MM.1S (cell line): ENCODE data around the gene PSG3.
A peak's percentile ranks its signal among the peaks of the same experiment; 100 is the strongest.

Source experiments
- DNase-seq: peaks from one replicate; pipeline ENCODE4 v3.0.0-alpha.2; 2015
- H2AFZ ChIP-seq: fragments of 300-600 bp; sonication (generic); 2 replicates; pipeline ENCODE4 v1.6.0; 2016; ENCODE audit warnings: antibody characterized with exemption, low read length
- H3F3A ChIP-seq: fragments of 300-600 bp; sonication (generic); 2 replicates; pipeline ENCODE4 v1.6.1; 2016; ENCODE audit warnings: mild to moderate bottlenecking, antibody characterized with exemption, low read length, moderate library complexity, mixed read lengths; ENCODE audit not compliant: insufficient read depth
- H3K27ac ChIP-seq: fragments of 300-600 bp; sonication (generic); 2 replicates; pipeline ENCODE4 v1.5.1; 2016; ENCODE audit warnings: mild to moderate bottlenecking, low read length
- H3K27me3 ChIP-seq: fragments of 300-600 bp; sonication (generic); replicated peaks from 2 replicates; pipeline ENCODE4 v1.6.0; 2016; ENCODE audit warnings: low read length; ENCODE audit not compliant: insufficient read depth
- H3K36me3 ChIP-seq: fragments of 300-600 bp; sonication (generic); replicated peaks from 2 replicates; pipeline ENCODE4 v1.6.1; 2016; ENCODE audit warnings: mild to moderate bottlenecking, low read length, mixed read lengths; ENCODE audit not compliant: insufficient read depth
- H3K4me1 ChIP-seq: fragments of 300-600 bp; sonication (generic); 2 replicates; pipeline ENCODE4 v1.6.1; 2016; ENCODE audit warnings: low read length, mixed read lengths
- H3K4me2 ChIP-seq: fragments of 300-600 bp; sonication (generic); 2 replicates; pipeline ENCODE4 v1.6.0; 2016; ENCODE audit warnings: low read depth, low read length
- H3K4me3 ChIP-seq: fragments of 300-600 bp; sonication (generic); 2 replicates; pipeline ENCODE4 v1.5.1; 2016; ENCODE audit warnings: low read length, mixed read lengths
- H3K79me2 ChIP-seq: fragments of 300-600 bp; sonication (generic); 2 replicates; pipeline ENCODE4 v1.6.1; 2016; ENCODE audit warnings: mixed run types, low read length, mixed read lengths
- H3K9ac ChIP-seq: fragments of 300-600 bp; sonication (generic); 2 replicates; pipeline ENCODE4 v1.6.1; 2016; ENCODE audit warnings: low read length, mixed read lengths
- H3K9me2 ChIP-seq: fragments of 300-600 bp; sonication (generic); replicated peaks from 2 replicates; pipeline ENCODE4 v1.6.1; 2016; ENCODE audit warnings: mild to moderate bottlenecking, low read length, mixed read lengths; ENCODE audit not compliant: insufficient read depth
- H3K9me3 ChIP-seq: fragments of 300-600 bp; sonication (generic); replicated peaks from 2 replicates; pipeline ENCODE4 v1.6.1; 2016; ENCODE audit warnings: mild to moderate bottlenecking, low read length, mixed read lengths; ENCODE audit not compliant: insufficient read depth
- H4K20me1 ChIP-seq: fragments of 300-600 bp; sonication (generic); 2 replicates; pipeline ENCODE4 v1.6.1; 2016; ENCODE audit warnings: mild to moderate bottlenecking, low read length, moderate library complexity, mixed read lengths; ENCODE audit not compliant: insufficient read depth
- EZH2 ChIP-seq: fragments of 300-600 bp; sonication (generic); optimal IDR thresholded peaks from 2 replicates; pipeline ENCODE3; 2017; ENCODE audit warnings: low read depth, mild to moderate bottlenecking, antibody characterized with exemption, low read length, mixed read lengths
- EZH2phosphoT487 ChIP-seq: fragments of 300-600 bp; sonication (generic); IDR thresholded peaks from 2 replicates; pipeline ENCODE4 v1.6.1; 2018; ENCODE audit warnings: antibody characterized with exemption, low read length
- TF ChIP-seq, protein P1 (sequence below): fragments of 300-600 bp; sonication (generic); IDR thresholded peaks from 2 replicates; pipeline ENCODE4 v1.5.1; 2016; ENCODE audit warnings: antibody characterized with exemption, low read length, mixed read lengths

The PSG3 gene

DNA sequence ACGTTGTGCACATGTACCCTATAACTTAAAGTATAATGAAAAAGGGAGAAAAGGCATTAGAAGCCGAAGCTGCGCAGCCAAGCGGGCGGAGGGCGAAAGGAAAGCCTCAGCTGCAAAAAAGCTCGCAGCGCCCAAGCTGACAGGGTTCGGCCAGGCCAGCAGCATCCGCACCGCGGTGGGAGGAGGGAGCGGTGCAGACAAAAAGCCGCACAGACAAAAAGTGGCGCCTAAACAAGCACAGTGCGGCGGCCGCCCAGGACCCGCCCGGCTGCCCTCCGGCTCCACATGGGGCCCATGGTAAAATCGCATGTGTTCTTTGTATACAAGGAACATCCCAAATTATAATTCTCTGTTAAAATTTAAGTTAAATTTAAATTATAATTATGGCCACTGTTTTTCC is 42.4 kb downstream of the PSG3 start:
- no peaks in the 10 kb centered on the region for H3F3A ChIP-seq
- no peaks in the 10 kb centered on the region for H3K36me3 ChIP-seq
- 0 out of 2 replicates have a peak, but pooled peaks cover 21% of the 10 kb centered on the region for H3K27me3 ChIP-seq
- no peak overlapping the region for H3K9ac ChIP-seq
- no peaks in the 10 kb centered on the region for H3K9me3 ChIP-seq
- no peaks in the 10 kb centered on the region for H3K79me2 ChIP-seq
- H3K9me2 ChIP-seq, result no peaks in the 10 kb centered on the region
- no peak for DNase-seq
- no peaks in the 10 kb centered on the region for H3K4me1 ChIP-seq
- H3K4me3 ChIP-seq, result no peak overlapping the region
- H2AFZ ChIP-seq, result no peak overlapping the region
- H3K4me2 ChIP-seq, result no peak overlapping the region
- TF ChIP-seq, protein P1, sequence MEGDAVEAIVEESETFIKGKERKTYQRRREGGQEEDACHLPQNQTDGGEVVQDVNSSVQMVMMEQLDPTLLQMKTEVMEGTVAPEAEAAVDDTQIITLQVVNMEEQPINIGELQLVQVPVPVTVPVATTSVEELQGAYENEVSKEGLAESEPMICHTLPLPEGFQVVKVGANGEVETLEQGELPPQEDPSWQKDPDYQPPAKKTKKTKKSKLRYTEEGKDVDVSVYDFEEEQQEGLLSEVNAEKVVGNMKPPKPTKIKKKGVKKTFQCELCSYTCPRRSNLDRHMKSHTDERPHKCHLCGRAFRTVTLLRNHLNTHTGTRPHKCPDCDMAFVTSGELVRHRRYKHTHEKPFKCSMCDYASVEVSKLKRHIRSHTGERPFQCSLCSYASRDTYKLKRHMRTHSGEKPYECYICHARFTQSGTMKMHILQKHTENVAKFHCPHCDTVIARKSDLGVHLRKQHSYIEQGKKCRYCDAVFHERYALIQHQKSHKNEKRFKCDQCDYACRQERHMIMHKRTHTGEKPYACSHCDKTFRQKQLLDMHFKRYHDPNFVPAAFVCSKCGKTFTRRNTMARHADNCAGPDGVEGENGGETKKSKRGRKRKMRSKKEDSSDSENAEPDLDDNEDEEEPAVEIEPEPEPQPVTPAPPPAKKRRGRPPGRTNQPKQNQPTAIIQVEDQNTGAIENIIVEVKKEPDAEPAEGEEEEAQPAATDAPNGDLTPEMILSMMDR, result no peak
- no peak for TF ChIP-seq EZH2
- no peak for TF ChIP-seq EZH2phosphoT487
- no peak overlapping the region for H3K27ac ChIP-seq
- H4K20me1 ChIP-seq, result no peaks in the 10 kb centered on the region

DNA sequence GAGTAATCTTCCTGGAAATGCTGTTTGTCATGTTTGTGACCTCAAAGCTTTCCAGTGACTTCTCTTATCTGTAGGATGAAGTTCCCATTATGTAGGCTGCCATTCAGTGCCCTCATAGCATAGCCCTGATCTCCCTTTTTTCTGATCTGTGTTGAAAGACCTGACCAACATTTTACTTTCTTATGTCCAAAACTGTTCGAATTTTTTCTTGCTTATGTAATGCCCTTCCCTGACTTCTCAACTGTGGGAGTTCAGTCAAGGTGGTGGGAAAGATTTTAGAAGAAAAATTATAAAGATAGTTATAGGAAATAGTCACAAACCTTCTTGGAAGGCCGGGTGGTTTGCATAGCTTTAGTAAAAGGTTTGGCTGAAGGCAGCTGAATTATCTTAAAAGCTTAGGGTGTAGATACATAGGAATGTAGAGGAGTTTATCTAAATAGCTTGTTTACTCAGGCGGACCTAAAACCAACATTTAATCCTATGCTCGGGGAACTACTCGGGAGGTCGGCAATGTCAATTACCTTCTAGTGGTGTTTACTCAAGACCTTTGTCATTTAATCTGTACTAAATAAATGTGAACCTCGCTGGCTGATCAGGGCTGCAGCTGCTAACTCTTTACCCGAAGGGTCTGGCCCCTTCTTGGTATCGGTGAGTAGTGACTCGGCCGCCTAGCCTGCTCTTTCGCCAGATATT is 44.3 kb downstream of the PSG3 start:
- Histone ChIP-seq H3K4me3 (no peak overlapping the region), H3K79me2 (no peaks in the 10 kb centered on the region), H3F3A (no peaks in the 10 kb centered on the region), H3K4me2 (no peak overlapping the region), H3K9ac (no peak overlapping the region), H3K9me3 (no peaks in the 10 kb centered on the region), H2AFZ (no peak overlapping the region), H3K27ac (no peak overlapping the region), H4K20me1 (no peaks in the 10 kb centered on the region), H3K27me3 (0 out of 2 replicates have a peak, but pooled peaks cover 21% of the 10 kb centered on the region), H3K36me3 (no peaks in the 10 kb centered on the region), H3K9me2 (no peaks in the 10 kb centered on the region), H3K4me1 (no peaks in the 10 kb centered on the region)
- TF ChIP-seq, protein P1, result no peak
- TF ChIP-seq EZH2 (no peak), EZH2phosphoT487 (no peak)
- DNase-seq, result no peak

DNA sequence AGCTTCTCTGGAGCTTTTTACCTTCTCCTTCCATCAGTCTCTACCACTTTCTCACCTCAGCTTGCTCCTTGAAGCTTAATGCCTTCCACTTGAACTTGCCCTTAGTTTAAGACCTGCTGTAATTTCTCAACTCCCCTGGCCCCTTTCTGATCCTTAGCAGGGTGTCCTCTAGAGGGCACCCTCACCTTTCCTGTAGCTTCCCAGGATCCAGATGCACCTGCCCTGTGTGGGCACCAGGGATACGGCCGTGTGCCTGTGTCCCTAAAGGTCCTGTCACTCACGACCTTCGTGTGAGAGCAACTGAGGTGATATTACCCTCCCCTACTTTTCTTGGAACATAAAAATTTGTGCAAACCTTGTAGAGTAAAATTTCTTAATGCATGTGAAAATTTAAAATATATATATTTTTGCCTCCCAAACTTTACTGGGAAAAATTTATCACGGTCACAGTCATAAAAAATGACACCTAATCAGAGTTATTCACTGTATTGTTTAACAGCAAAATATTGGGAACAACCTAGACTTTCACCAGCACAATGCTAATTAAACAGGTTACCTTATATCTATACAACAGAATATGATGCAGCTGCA is 46.4 kb downstream of the PSG3 start:
- no peaks in the 10 kb centered on the region for H3K4me1 ChIP-seq
- H3K9me2 ChIP-seq, result no peaks in the 10 kb centered on the region
- H4K20me1 ChIP-seq, result no peaks in the 10 kb centered on the region
- no peaks in the 10 kb centered on the region for H3K9me3 ChIP-seq
- H3F3A ChIP-seq, result no peaks in the 10 kb centered on the region
- no peak for TF ChIP-seq EZH2phosphoT487
- TF ChIP-seq, protein P1, result peak; percentile 69
- no peak overlapping the region for H3K4me2 ChIP-seq
- H3K27ac ChIP-seq, result no peak overlapping the region
- H3K79me2 ChIP-seq, result no peaks in the 10 kb centered on the region
- DNase-seq, result peak; percentile 37
- H3K9ac ChIP-seq, result no peak overlapping the region
- no peak overlapping the region for H3K4me3 ChIP-seq
- no peak overlapping the region for H2AFZ ChIP-seq
- no peaks in the 10 kb centered on the region for H3K36me3 ChIP-seq
- H3K27me3 ChIP-seq, result 0 out of 2 replicates have a peak, but pooled peaks cover 16% of the 10 kb centered on the region
